Body of pancreas (tissue), 4 donors: ENCODE data around the gene ELAVL4.

ENCODE experiments used
- CTCF ChIP-seq, 7 experiments: fragments of 450-650 bp in 4 of 7; fragments of 200-600 bp in 3 of 7; sonication (generic) in 3 of 7; IDR thresholded peaks; one replicate each; pipeline ENCODE4 v1.5.1; 2016 to 2019; ENCODE audit warnings: antibody characterized with exemption in 7 of 7
- POLR2A ChIP-seq, 3 donors: fragments of 450-650 bp; IDR thresholded peaks; one replicate each; pipeline ENCODE4 v1.6.1; 2016; ENCODE audit warnings: antibody characterized with exemption in 3 of 3, mild to moderate bottlenecking in 2 of 3

GRCh38 chr1:50077273-50077672, 31.4 kb upstream of the ELAVL4 start:
- TF ChIP-seq CTCF (IDR thresholded peaks at IDR 0.05): no peak
- TF ChIP-seq POLR2A (IDR thresholded peaks at IDR 0.05): no peak
